MCF 10A (cell line): Measurements from ENCODE around the gene GCC2. TPM values are rescaled to one million over a fixed set of nuclear protein-coding genes. Genes with fewer than 3 reads are reported as not detected.

Experiments
- BruUV-seq: library from RNA; stranded (reverse); fragments of 400-500 nt; replicated peaks from 2 replicates; lab custom pipeline; 2021; lab: Mats Ljungman, UMichigan
- CTCF ChIA-PET: fragments of 300-600 bp; sonication (Branson Sonifier 250); formaldehyde crosslinking; extraction: SDS; loops from one replicate; lab custom pipeline; 2021; ENCODE audit warnings: antibody characterized with exemption, inconsistent platforms; lab: Yijun Ruan, JAX
- POLR2A ChIA-PET: fragments of 300-600, 350-650 bp; sonication (Branson Sonifier 250); formaldehyde crosslinking; extraction: SDS; loops from one replicate; lab custom pipeline; 2020; ENCODE audit warnings: antibody characterized with exemption, inconsistent platforms; lab: Yijun Ruan, JAX
- DNase-seq: peaks from one replicate; pipeline ENCODE4 v3.0.0-alpha.2; 2018; ENCODE audit not compliant: unreplicated experiment
- H3K27ac Mint-ChIP-seq: one replicate; pipeline ENCODE4 v1.8.0; 2022; ENCODE audit warnings: mild to moderate bottlenecking, low read depth, mixed read lengths; ENCODE audit not compliant: unreplicated experiment
- H3K27me3 Mint-ChIP-seq: one replicate; pipeline ENCODE4 v1.8.0; 2022; ENCODE audit warnings: mixed read lengths; ENCODE audit not compliant: insufficient read depth, unreplicated experiment
- H3K36me3 Mint-ChIP-seq: one replicate; pipeline ENCODE4 v1.8.0; 2022; ENCODE audit warnings: mild to moderate bottlenecking, moderate library complexity, mixed read lengths; ENCODE audit not compliant: insufficient read depth, unreplicated experiment
- H3K4me1 Mint-ChIP-seq: one replicate; pipeline ENCODE4 v1.8.0; 2022; ENCODE audit warnings: mixed read lengths; ENCODE audit not compliant: insufficient read depth, unreplicated experiment
- H3K4me3 Mint-ChIP-seq: one replicate; pipeline ENCODE4 v1.8.0; 2022; ENCODE audit warnings: mild to moderate bottlenecking, moderate library complexity, mixed read lengths; ENCODE audit not compliant: unreplicated experiment
- H3K9me3 Mint-ChIP-seq: one replicate; pipeline ENCODE4 v1.8.0; 2022; ENCODE audit warnings: mixed read lengths; ENCODE audit not compliant: unreplicated experiment
- intact Hi-C: fragments of 100-400 bp; cut with micrococcal nuclease; formaldehyde crosslinking; loops from 2 replicates; pipeline ENCODE4 v1.14.1; 2022
- total RNA-seq: library from RNA; stranded (reverse); gene quantifications from 2 replicates; pipeline ENCODE4 v1.2.3, GENCODE V29; 2022
- TF ChIP-seq, protein P1 (sequence below): fragments of 200-600 bp; IDR thresholded peaks from one replicate; pipeline ENCODE4 v1.8.0; 2022; ENCODE audit warnings: antibody characterized with exemption, mild to moderate bottlenecking; ENCODE audit not compliant: unreplicated experiment

GCC2 gene
- total RNA-seq, 1 experiment from 2014 or later = 29.8 TPM

DNA sequence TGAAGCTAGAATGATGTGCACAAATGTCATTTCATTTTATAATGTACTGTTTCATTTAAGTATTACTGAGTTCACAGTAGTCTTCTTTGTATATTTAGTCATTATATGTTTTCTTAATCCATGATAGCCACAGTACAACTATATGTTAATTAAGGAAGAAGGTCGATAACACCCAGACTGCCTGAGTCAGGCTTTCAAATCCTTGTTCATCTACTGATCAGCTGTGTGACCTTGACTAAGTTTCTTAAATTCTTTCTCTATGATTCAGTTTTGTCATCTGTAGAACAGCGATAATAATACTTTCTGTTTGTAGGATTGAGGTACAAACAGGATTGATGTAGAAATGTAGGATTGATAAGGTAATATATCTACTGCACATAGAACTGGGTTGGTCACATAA, 5.4 kb downstream of the GCC2 start:
- Mint-ChIP-seq H3K4me1 (peaks cover 5% of the 10 kb centered on the region), H3K27me3 (no peaks in the 10 kb centered on the region), H3K4me3 (no peak overlapping the region), H3K9me3 (no peaks in the 10 kb centered on the region), H3K36me3 (peaks cover 84% of the 10 kb centered on the region), H3K27ac (no peak overlapping the region)
- POLR2A ChIA-PET = interaction anchor here (0.7 kb wide), 1 partner anchor 42 kb away, joined by 3 read pairs; no protein-coding TSS in a partner anchor
- BruUV-seq = no TSS peak
- TF ChIP-seq, protein P1, sequence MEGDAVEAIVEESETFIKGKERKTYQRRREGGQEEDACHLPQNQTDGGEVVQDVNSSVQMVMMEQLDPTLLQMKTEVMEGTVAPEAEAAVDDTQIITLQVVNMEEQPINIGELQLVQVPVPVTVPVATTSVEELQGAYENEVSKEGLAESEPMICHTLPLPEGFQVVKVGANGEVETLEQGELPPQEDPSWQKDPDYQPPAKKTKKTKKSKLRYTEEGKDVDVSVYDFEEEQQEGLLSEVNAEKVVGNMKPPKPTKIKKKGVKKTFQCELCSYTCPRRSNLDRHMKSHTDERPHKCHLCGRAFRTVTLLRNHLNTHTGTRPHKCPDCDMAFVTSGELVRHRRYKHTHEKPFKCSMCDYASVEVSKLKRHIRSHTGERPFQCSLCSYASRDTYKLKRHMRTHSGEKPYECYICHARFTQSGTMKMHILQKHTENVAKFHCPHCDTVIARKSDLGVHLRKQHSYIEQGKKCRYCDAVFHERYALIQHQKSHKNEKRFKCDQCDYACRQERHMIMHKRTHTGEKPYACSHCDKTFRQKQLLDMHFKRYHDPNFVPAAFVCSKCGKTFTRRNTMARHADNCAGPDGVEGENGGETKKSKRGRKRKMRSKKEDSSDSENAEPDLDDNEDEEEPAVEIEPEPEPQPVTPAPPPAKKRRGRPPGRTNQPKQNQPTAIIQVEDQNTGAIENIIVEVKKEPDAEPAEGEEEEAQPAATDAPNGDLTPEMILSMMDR = no peak
- no peak for DNase-seq
- intact Hi-C loops = no loop called here
- CTCF ChIA-PET = interaction anchor here (0.5 kb wide), 1 partner anchor 116 kb away, joined by 5 read pairs; no protein-coding TSS in a partner anchor

DNA sequence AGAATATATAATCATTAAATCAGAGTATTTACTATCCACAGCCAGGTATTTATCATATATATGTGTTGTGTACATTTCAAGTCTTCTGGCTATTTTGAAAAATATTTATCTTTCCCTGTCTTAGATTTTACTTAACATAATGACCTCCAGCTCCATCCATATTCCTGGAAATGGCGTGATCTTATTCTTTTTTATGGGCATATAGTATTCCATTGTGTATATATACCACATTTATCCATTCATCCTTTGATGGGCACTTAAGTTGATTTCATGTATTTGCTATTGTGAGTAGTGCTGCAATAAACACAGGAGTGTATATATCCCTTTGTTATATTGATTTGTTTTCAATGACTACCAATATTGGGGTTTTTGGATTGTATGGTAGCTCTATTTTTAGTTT, 6.6 kb downstream of the GCC2 start:
- Mint-ChIP-seq H3K27ac (no peak overlapping the region), H3K9me3 (no peaks in the 10 kb centered on the region), H3K36me3 (peaks cover 82% of the 10 kb centered on the region), H3K4me3 (no peak overlapping the region), H3K4me1 (peaks cover 11% of the 10 kb centered on the region), H3K27me3 (no peaks in the 10 kb centered on the region)
- ChIA-PET POLR2A (no interaction called here), CTCF (interaction anchor here (0.7 kb wide), 2 partner anchors 9 to 59 kb away, joined by 3 to 4 read pairs; no protein-coding TSS in a partner anchor)
- DNase-seq = no peak
- TF ChIP-seq, protein P1 = no peak
- intact Hi-C loops = no loop called here
- no TSS peak for BruUV-seq

DNA sequence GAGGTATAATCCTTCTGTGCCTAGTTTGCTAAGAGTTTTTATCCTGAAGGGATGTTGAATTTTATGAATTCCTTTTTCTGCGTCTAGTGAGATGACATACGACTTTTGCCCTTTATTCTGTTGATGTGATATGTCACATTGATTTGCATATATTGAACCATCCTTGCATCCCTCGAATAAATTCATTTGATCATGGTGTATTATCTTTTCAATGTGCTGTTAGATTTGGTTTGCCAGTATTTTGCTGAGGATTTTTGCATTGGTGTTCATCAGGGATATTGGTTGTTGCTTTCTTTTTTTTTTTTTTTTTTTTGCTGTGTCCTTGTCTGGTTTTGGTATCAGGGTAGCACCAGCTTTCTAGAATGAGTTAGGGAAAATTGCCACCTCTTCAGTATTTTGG, 9.1 kb downstream of the GCC2 start:
- CTCF ChIA-PET = interaction anchor here (1.3 kb wide), 1 partner anchor 61 kb away, joined by 3 read pairs; no protein-coding TSS in a partner anchor

DNA sequence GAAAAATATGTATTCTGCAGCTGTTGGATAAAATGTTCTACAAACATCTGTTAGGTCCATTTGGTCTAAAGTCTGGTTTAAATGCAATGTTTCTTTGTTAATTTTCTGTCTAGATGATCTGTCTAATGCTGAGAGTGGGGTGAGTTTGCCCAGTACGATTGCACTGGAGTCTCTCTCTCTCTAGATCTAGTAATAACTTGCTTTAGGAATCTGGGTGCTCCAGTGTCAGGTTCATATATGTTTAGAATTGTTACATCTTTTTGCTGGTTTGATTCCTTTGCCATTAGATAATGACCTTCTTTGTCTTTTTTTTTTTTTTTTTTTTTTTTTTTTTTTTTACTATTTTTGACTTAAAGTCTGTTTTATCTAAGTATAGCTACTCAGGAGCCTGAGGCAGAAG, 10.4 kb downstream of the GCC2 start:
- no peak overlapping the region for H3K4me3 Mint-ChIP-seq
- DNase-seq = no peak
- H3K27ac Mint-ChIP-seq = no peak overlapping the region
- no peaks in the 10 kb centered on the region for H3K27me3 Mint-ChIP-seq
- peaks cover 75% of the 10 kb centered on the region for H3K36me3 Mint-ChIP-seq
- ChIA-PET CTCF (no interaction called here), POLR2A (interaction anchor here (0.7 to 3.4 kb wide), 2 partner anchors 10 to 47 kb away, joined by 3 to 18 read pairs; partner anchors contain the start of gene GCC2)
- no peaks in the 10 kb centered on the region for H3K9me3 Mint-ChIP-seq
- TF ChIP-seq, protein P1 = no peak
- BruUV-seq = no TSS peak
- H3K4me1 Mint-ChIP-seq = peaks cover 7% of the 10 kb centered on the region
- intact Hi-C loops = no loop called here

More for the DNA sequence above, 9.1 kb downstream of the GCC2 start:
- Mint-ChIP-seq H3K36me3 (peaks cover 76% of the 10 kb centered on the region), H3K27ac (no peak overlapping the region), H3K4me1 (peaks cover 7% of the 10 kb centered on the region), H3K9me3 (no peaks in the 10 kb centered on the region), H3K27me3 (no peaks in the 10 kb centered on the region), H3K4me3 (no peak overlapping the region)
- DNase-seq = no peak
- POLR2A ChIA-PET = interaction anchor here (1.3 to 3.4 kb wide), 2 partner anchors 9 to 23 kb away, joined by 3 to 18 read pairs; partner anchors contain the start of gene GCC2
- TF ChIP-seq, protein P1 = no peak
- intact Hi-C loops = no loop called here
- no TSS peak for BruUV-seq
